OCI-LY1 (cell line): Measurements from ENCODE around the gene AKT1.

Experiments used
- CTCF ChIP-seq: fragments of 200-600 bp; sonication (generic), shearing (Covaris generic); IDR thresholded peaks from 2 replicates; pipeline ENCODE4 v1.5.1; 2017; ENCODE audit warnings: mild to moderate bottlenecking, antibody characterized with exemption, low read length, moderate library complexity, mixed read lengths
- EZH2 ChIP-seq: fragments of 200-600 bp; sonication (generic), shearing (Covaris generic); IDR thresholded peaks from 2 replicates; pipeline ENCODE4 v1.8.0; 2017; ENCODE audit warnings: borderline replicate concordance, mixed run types, mild to moderate bottlenecking, antibody characterized with exemption, low read length, moderate library complexity, mixed read lengths

GRCh38 chr14:104770072-104770579 is 25.4 kb downstream of the AKT1 start:
- TF ChIP-seq CTCF (no peak), EZH2 (no peak)
